GM19452 (cell line): ENCODE data around the gene BANF1.

Experiments used
- ATAC-seq: cut with Tn5 transposase; IDR thresholded peaks from one replicate; pipeline ENCODE4 v1.9.1; 2021; ENCODE audit not compliant: unreplicated experiment

The BANF1 gene

GRCh38 chr11:66001942-66002647 lies at the start of gene BANF1, which contains the start of gene EIF1AD:
Gene BANF1 (plus strand): TSS chr11:66002503. CDS start chr11:66003251, 748 bp downstream.
Gene EIF1AD (minus strand): TSS chr11:66002157. CDS start chr11:66000389, 1,768 bp downstream.
- ATAC-seq: peak; percentile 72

- no peak for ATAC-seq
Observed at GRCh38 chr11:65953471-65953870, 48.8 kb upstream of the BANF1 start.

GRCh38 chr11:65954771-65955170 lies 47.5 kb upstream of the BANF1 start:
- no peak for ATAC-seq

GRCh38 chr11:65958291-65958690 lies 44.0 kb upstream of the BANF1 start:
- no peak for ATAC-seq

- ATAC-seq: no peak
Observed at GRCh38 chr11:65958774-65959420, 43.4 kb upstream of the BANF1 start.

- ATAC-seq: no peak
Observed at GRCh38 chr11:65960824-65961266, 41.5 kb upstream of the BANF1 start.

GRCh38 chr11:65961267-65962140 lies 40.8 kb upstream of the BANF1 start, which contains the start of gene SART1:
Gene SART1 (plus strand): TSS chr11:65961734. CDS start chr11:65961781, 47 bp downstream.
- ATAC-seq: peak; percentile 86

GRCh38 chr11:65962141-65962564 lies 40.1 kb upstream of the BANF1 start:
- no peak for ATAC-seq

- no peak for ATAC-seq
Observed at GRCh38 chr11:65964906-65965305, 37.4 kb upstream of the BANF1 start.

GRCh38 chr11:65965986-65966762 lies 36.1 kb upstream of the BANF1 start:
- no peak for ATAC-seq

GRCh38 chr11:65967329-65967934 lies 34.9 kb upstream of the BANF1 start:
- no peak for ATAC-seq

GRCh38 chr11:65968600-65969482 lies 33.5 kb upstream of the BANF1 start:
- ATAC-seq: no peak

GRCh38 chr11:65972116-65972515 lies 30.2 kb upstream of the BANF1 start:
- no peak for ATAC-seq

- no peak for ATAC-seq
Observed at GRCh38 chr11:65973439-65974110, 28.7 kb upstream of the BANF1 start.

- ATAC-seq: no peak
Observed at GRCh38 chr11:65975771-65976170, 26.5 kb upstream of the BANF1 start.

- no peak for ATAC-seq
Observed at GRCh38 chr11:65976216-65977176, 25.8 kb upstream of the BANF1 start.

- no peak for ATAC-seq
Observed at GRCh38 chr11:65977621-65978390, 24.5 kb upstream of the BANF1 start.
